Dedifferentiated amniotic fluid mesenchymal stem cell (primary cell): ENCODE data around the gene PTPRG.

Source experiments
- DNase-seq: peaks from one replicate; pipeline ENCODE4 v3.0.0-alpha.2; 2016; ENCODE audit errors: extremely low spot score

The PTPRG gene

GRCh38 chr3:61562721-61563312, 1.4 kb downstream of the PTPRG start:
- DNase-seq, result no peak

- no peak for DNase-seq
Observed at GRCh38 chr3:61563313-61564271, 2.2 kb downstream of the PTPRG start.

- DNase-seq, result peak; percentile 44
Observed at GRCh38 chr3:61564395-61565059, 3.2 kb downstream of the PTPRG start.

- DNase-seq, result no peak
Observed at GRCh38 chr3:61565569-61565968, 4.2 kb downstream of the PTPRG start.

- no peak for DNase-seq
Observed at GRCh38 chr3:61568127-61568526, 6.8 kb downstream of the PTPRG start.

GRCh38 chr3:61569856-61570580, 8.6 kb downstream of the PTPRG start:
- DNase-seq, result no peak

- no peak for DNase-seq
Observed at GRCh38 chr3:61570813-61571212, 9.4 kb downstream of the PTPRG start.

- DNase-seq, result no peak
Observed at GRCh38 chr3:61571516-61572336, 10.4 kb downstream of the PTPRG start.

- no peak for DNase-seq
Observed at GRCh38 chr3:61572879-61573278, 11.5 kb downstream of the PTPRG start.

GRCh38 chr3:61573441-61573840, 12.1 kb downstream of the PTPRG start:
- DNase-seq, result no peak

GRCh38 chr3:61574854-61575253, 13.5 kb downstream of the PTPRG start:
- DNase-seq, result peak; percentile 34

GRCh38 chr3:61575893-61576292, 14.5 kb downstream of the PTPRG start:
- no peak for DNase-seq

GRCh38 chr3:61577760-61578159, 16.4 kb downstream of the PTPRG start:
- DNase-seq, result no peak

GRCh38 chr3:61578667-61579367, 17.4 kb downstream of the PTPRG start:
- no peak for DNase-seq

- DNase-seq, result no peak
Observed at GRCh38 chr3:61579685-61580084, 18.3 kb downstream of the PTPRG start.

GRCh38 chr3:61580982-61581643, 19.7 kb downstream of the PTPRG start:
- DNase-seq, result no peak

- DNase-seq, result no peak
Observed at GRCh38 chr3:61582287-61582686, 20.9 kb downstream of the PTPRG start.

- DNase-seq, result no peak
Observed at GRCh38 chr3:61582846-61583245, 21.5 kb downstream of the PTPRG start.

GRCh38 chr3:61583890-61584875, 22.8 kb downstream of the PTPRG start:
- no peak for DNase-seq
